HG03064 (cell line): ENCODE results near the gene SIGLEC12.
"Not testable (repeated sequence)": the region's sequence is repeated elsewhere in the genome, so short reads cannot be mapped to it uniquely, and the experiment has no call there.

ENCODE experiments used
- ATAC-seq: cut with Tn5 transposase; IDR thresholded peaks from one replicate; pipeline ENCODE4 v1.9.1; 2021; ENCODE audit warnings: low read depth; ENCODE audit not compliant: unreplicated experiment

The SIGLEC12 gene

DNA sequence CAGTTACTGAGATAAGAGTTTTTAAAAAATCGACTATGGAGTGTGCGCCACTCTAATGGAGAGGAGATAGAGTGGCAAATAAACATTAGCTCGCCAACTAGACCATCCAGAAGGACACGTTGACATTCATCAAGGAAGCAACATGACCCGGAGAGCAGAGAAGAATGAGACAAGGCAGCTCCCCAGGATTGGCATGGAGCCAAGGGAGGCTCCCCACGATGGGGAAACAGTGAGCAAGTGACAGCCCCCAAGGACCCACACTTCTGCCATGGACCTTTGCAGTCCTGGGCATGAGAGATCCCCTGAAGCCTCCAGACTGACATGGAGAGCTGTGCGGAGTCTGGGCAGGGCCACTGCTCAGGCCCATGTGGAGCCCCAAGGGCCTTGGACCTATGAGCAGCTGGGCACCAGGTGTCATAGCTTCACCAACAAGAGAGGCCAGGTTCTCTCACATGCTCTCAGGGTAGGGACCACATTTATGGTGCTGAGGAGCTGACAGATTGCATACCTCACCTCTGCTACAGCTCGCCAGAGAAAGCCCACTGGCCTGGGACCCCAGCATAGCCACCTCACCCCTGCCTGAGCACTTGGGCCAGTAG, 23.2 kb upstream of the SIGLEC12 start:
- ATAC-seq: no peak

DNA sequence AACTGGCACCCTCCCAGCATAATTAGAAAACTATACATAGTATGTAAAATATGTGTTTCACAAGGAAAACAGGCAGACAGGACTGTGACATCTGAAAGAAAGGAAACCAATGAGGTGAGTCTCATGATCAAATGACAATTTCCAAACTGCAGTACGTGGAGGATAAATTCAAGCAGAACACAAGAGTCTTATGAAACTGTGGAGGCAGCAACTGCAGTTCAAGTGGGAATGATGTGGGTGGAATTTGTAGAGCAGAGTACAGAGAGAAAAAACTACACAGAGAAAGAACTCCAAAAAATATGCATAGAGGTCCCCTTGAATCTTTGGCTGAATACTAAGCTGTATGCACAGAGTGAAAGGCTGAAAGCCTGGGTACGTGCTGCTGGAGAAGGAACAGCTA, 20.2 kb upstream of the SIGLEC12 start:
- no peak for ATAC-seq

DNA sequence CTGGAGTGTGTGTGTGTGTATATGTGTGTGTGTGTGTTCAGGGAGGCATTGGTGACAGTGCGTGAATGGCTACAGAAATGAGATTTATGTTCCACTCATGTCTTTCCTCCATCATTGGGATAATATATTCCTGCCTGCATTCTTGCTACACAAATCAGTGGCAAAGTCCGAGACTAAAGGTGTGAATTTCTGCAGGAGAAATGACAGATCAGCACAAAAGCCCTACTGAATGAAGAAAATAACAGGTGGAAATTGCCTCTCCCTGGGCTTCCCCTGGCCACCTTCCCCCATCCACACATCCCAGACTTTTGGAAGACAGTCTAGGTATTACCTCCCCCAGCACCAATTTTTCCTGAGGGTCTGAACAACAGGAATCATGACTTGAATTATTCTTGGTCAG, 19.8 kb upstream of the SIGLEC12 start:
- ATAC-seq: no peak

DNA sequence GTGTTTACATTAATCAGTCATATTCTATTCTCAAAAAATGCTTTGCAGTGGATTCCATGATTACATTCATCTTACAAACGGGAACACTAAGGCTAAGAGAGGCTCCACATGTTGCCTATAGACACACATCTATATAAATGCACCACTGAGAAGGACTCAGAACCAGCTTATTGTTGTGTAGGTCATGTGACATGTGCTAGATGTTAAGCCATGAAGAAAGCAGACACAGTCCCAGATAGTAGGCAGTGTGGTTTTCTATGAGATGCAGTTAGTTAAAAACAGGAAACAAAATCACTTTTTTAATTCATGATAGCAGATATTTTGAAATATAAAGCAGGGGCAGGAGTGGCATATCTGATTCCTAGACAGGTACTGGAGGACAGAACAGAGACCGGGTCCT, 19.1 kb upstream of the SIGLEC12 start:
- ATAC-seq: no peak

DNA sequence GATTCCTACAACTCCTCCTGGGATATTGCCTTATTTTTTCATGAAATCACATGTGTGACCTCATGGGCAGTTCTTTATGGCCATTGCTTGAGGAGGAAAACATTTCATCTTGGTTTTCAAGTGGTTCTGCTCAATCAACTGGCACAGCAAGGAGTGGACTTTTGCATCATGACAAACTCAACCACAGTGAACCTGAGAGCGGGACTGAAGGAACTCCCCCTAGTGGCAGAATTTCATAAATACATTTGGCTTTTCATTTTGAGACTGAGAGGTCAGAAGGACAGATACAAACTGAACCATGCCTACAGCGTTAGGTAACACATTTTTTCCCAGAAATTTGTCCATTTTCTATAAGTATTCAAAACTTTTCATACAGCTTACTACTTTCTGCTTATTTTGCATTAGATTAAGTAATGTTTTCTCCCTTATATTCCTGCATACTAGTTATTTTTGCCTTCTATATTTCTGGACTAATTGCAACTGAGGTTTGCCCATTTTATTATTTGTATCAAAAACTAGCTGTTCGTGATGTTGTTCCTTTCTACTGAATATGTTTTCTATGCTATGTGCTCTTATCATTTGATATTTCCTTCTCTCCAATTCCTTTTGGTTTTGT, 13.4 kb upstream of the SIGLEC12 start:
- ATAC-seq: no peak

DNA sequence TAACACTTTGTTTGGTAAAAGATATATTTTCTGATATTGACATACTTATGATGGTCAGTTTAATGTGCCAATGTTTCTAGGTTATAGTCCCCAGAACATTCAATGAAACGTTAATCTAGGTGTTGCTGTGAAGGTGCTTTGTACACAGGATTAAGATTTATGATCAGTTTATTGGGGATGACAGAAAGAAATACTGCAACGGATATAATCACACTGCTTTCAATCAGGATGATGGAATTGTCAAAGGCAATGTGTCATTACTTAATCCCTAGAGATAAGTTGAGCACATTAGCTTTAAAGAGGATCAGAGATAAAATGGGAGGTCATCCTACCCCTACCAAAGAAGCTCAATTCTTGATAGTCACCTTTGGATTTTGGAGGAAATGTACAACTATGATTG, 12.4 kb upstream of the SIGLEC12 start:
- ATAC-seq: no peak

DNA sequence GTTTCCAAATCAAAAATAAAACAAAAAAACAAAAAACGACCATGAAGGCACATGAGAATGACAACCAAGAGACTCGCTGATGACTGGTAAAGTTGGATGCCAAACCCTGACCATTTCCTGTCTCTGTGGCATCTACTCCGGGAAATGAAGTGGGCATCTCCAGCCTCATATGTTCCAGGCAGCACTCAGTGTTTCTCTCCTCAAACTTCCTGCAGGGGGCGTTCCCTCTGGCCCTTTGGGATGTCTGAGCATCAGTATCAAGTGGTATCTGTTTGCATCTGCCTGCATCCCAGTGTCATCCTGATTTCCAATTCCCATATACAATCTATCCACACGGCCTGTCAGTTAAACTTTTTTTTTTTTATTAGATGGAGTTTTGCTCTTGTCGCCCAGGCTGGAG, 9.8 kb upstream of the SIGLEC12 start:
- no peak for ATAC-seq

DNA sequence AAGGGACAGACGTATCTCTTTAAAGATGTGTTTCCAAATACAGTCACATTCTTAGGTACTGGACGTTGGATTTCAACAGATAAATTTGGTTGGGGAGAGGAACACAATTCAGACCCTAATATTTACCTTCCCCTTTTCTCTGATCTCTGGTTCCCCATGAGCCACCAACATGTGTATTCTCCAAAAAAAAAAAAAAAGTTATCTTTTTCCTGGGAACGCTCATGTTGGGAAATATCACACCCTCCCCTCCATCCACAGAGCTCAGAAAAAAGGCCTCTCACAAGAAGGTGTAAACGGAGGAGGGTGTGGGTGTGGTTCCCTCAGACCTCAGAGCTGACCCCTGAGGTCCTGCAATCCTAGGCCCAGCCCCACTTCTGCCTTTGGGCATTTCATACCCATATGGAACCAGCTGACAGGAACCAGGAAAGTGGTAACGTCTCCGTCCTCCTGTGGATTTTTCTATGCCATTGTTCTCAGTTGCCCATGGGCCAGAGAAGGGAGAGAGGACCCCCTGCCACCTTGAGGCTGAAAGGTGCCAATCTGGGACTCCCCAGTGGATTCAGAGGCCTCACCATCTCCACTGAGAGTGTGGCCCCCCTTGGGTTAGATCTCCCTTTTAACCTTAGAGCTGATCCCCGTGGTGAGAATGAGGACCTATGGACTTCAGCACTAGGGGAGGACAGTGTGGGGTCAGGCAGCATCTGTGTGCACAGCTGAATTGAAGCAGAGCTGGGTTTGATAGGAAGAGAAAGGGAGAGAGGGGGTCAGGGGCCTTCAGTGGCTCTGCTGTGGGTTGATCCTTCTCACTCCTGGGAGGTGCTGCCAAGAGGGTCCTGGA, 8.4 kb upstream of the SIGLEC12 start:
- ATAC-seq: no peak

DNA sequence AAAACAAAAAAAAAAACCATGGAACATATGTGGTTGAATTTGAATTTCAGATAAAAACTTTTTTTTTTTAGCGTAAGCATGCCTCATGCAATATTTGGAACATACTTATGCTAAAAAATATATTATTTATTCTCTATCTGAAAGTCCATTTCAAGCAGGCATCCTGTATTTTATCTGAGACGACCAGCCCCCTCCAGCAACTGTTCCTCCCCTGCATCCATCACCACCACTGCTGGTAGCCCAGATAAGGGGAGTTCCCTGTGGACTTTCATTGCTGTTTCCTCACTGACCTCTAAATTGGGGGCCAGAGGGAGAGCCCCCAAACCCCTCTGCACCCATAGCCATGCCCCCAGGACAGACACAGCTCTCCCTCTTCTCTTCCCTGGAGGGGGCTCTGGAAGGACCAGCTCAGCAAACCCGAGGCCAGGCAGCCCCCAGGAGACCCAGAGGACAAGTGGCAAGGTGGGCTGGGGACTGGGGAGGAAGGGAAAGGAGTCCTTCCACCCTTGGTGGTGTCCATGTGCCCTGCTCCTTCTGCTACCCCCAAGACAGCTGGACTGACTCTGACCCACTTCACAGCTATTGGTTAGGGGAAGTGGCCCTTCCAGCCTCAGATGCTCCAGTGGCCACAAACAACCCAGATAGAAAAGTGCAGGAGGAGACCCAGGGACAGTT, 6.6 kb upstream of the SIGLEC12 start:
- no peak for ATAC-seq

DNA sequence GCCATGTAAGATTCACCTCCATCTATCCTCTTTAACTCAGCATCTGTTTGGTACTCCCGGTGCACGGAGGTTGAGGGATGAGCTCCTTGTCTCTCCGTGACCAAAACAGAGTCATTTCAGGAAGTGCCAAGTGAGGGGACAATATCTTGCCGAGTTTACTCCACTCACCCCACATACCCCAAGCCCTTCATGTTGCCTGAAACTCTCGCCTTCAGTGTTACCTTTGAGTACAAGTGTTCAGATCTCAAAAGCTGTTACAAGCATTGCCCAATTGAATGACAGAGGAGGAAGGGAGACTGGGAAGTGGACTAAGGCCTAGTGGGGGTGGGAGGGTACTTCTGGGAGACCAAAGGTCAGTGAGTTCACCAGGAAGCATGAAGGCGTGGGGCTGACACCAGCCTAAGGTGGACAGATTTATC, 6.0 kb upstream of the SIGLEC12 start:
- ATAC-seq: no peak

DNA sequence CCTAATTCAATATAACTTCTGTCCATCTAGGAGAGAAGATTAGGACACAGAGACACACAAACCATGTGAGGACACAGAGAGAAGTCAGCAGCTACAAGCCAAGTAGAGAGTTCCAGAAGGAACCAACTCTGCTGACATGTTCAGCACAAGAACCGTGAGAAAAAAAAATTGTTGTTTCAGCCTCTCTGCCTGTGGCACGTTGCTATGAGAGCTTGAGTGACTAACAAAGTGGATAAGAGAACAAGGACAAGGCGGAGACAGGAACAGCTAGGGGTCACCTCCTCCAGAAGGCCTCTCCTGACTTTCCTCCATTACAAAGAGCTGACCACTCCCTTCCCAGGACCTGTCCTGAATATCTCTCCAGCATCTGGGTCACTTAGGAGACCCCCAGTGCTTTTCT, 5.6 kb upstream of the SIGLEC12 start:
- no peak for ATAC-seq

DNA sequence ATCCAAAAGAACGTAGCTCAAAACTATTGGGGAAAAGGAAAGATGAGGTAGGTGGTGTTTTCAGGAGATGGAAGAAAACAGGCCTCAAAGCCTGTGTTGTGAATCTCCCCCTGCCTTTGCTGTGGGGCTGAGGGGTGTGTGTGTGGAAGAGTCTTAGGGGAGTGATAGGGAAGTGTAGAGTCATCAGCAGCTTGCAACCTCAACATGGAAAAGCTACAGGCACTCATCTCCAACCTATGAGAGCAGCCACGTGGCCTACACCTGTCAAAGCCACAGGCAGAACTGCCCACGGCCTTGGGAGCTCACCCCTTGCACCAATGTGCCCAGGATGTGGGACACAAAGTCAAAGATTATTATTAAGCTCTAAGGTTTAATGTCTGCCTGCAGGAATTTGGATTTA, 4.3 kb upstream of the SIGLEC12 start:
- ATAC-seq: no peak

DNA sequence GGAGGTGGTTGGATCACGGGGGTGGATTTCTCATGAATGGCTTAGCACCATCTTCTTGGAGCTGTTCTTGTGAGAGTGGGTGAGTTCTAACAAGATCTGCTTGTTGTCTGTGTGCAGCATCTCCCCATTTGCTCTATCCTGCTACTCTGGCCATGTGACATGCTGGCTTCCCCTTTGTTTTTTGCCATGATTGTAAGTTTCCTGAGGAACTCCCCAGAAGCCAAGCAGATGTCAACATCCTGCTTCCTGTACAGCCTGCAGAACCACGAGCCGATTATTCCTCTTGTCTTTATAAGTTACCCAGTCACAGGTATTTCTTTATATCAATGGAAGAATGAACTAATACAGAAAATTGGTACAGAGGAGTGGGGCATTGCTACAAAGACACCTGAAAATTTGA, 2.3 kb upstream of the SIGLEC12 start:
- no peak for ATAC-seq

DNA sequence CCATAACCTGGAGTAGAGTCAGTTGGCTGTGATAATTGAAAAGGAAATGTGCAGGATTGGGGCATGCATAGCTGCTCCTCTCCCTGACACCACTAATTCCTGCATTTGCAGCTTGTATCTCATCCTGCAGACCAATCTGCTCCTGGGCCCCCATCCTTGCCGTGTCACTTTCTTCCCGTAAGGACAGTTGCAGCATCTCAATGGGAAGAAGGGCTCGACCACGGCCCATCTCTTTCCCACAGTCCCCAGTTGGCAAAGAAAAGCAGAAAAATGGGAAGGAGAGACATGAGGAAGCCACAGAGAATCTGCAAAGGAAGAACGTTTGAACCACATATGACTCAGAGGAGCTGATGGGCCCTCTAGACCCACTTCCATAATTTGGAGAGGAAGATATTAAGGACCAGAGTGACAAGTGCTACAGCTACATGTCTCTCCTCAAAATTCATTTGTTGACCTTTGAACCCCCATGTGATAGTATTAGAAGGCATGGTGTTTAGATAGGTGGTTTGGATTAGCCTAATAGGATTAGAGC, 1.8 kb upstream of the SIGLEC12 start:
- ATAC-seq: no peak

DNA sequence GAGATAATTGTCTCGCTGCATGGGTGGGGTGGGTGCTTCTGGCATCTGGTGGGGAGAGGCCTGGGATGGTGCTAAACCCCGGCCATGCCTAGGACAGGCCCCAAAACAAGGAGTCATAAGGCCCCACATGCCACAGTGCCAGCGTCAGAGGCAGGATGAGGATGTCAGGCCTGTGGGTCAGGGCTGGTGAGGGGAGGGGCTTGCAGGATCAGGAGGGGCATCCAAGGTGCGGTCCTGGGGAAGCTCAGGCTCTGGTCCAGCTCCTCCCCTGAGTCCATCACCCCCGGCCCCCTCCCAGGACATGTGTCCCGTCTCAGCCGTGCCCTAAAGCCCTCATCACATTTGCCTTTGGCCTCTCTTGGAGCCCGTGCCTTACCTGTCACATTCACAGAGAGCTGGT, 669 bp downstream of the SIGLEC12 start:
- ATAC-seq: not testable (repeated sequence)

DNA sequence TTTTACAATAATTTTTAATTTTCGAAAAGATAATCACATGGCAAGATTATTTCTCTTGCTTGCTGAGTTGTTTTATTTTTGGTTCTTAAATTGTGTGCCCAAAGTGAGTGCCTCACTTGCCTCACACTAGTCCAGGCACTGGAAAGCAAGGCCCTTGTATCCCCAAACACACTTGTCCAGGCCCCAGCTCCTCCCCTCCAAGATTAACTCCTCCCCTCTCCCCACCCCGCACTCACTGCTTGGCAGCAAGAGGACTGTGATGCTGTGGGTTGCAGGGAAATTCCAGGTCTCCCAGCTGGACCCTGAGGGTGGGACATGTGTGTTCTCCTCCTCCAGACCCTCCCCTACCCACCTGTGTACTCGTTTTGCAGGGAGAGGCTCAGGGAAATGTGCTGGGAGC, 3.9 kb downstream of the SIGLEC12 start:
- no peak for ATAC-seq

DNA sequence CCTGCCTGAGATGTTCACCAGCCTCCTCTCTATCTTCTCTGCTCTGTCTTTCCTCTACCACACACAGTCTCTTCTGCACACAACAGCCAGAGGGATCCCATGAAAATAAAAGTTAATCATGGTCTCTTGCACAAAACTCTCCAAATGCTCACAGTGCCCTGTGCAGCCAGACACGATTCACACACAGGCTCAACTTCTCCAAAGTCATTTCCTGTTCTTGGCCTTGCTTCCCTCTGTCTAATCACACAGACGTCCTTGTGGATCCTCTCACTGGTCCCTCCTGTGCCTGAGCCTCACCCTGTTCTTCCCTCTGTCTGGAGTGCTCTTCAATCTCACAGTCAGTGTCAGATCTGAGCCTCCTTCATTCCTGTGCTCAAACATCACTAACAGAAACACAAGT, 7.8 kb downstream of the SIGLEC12 start:
- ATAC-seq: no peak

DNA sequence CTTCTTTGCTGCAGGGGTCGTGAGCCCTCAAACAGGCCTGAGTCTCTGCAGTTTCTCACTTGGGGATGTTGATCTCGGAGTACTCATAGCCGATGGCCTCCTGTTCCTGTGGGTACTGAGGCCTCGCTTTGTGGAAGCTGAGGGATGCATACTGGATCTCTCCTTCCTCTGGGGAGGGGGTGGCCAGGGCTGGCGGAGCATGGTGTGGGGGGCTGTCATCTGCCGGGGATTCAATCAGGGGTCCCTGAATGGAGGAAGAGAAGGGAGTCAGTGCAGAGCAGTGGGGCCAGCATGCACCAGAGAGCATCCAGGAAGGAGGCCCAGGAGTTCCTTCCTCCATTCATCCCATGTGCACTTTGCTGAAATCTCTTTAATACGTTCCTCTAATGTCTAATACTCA, 10.0 kb downstream of the SIGLEC12 start:
- no peak for ATAC-seq

DNA sequence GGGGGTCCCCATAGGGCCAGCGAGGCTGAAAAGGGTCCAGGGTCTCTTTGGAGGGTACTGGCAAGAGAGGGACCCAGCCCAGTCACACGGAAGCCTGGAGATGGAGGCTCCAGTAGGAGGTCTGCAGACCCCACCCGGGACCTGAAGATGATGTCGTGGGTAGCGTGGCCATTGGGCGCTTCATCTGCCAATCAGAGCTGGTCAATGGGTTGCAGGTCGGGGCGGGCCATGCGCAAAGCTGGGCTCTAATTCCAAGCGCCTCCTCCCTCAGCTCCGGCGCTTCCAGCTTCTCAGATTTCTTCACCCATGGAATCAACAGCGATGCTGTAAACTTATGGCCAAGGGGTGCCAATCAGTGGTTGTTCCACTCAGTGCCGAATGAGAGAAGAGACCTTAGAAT, 10.9 kb downstream of the SIGLEC12 start:
- no peak for ATAC-seq

DNA sequence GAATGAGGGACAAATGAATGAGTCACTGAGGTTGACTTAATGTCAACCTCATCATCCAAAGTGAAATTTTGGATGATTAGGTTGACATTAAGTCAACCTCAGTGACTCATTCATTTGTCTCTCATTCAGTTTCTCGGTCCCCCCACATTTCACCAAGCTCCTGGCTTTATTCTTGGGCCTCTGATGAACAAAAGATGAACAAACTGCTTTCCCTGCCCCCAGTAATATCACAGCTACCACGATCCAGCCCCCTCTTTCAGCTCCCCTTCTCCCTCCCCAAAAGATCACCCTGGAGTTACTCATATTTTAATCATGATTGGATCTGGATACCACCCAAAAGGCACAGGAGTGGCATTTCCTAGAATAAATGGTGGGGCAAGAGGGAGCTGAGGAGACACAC, 12.5 kb downstream of the SIGLEC12 start:
- no peak for ATAC-seq

DNA sequence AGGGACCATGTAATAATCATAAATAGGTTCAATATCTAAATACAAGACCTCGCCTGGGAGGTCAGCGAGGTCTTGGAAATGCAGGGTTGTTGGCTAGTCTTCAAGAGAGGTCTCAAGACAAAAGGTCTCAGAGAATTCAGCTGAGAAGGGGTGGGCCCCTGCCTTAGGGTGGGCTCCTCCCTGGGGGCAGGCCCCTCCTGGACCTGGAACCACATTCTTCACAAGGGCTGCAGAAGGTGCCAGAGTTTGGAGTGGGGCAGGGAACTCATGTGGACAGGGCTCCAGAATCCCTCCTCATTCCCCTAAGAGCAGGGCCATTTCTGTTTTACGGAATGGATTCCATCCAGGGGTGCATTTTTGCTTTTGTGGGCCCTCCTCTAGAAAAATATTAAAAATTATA, 13.1 kb downstream of the SIGLEC12 start:
- no peak for ATAC-seq
